Measurements from ENCODE around the gene LARGE1. TPM values are rescaled to one million over a fixed set of nuclear protein-coding genes. Genes with fewer than 3 reads are reported as not detected.

Gene LARGE1
- total and polyA plus RNA-seq, 8 donors, result 4.1 to 29.3 (median 13.7) TPM

- Histone ChIP-seq H3K4me3 (no peak overlapping the region), H3K4me1 (peaks cover 6 to 18% (median 14%) of the 10 kb centered on the region in 3 donors), H3K9me3 (no peaks in the 10 kb centered on the region), H3K27ac (no peak overlapping the region), H3K27me3 (no peaks in the 10 kb centered on the region), H3K36me3 (no peaks in the 10 kb centered on the region)
- no peak for TF ChIP-seq CTCF (IDR thresholded peaks at IDR 0.05)
- intact Hi-C loops (cut with DNase I), result no loop called here
- DNase-seq, result no peak
- FAIRE-seq, result no peak
- no peak for ATAC-seq
Measured at GRCh38 chr22:33786149-33786548, 134.1 kb downstream of the LARGE1 start.

GRCh38 chr22:33785283-33785968 lies 134.8 kb downstream of the LARGE1 start:
- no peaks in the 10 kb centered on the region for H3K36me3 ChIP-seq
- intact Hi-C loops (cut with DNase I), result no loop called here
- TF ChIP-seq CTCF (IDR thresholded peaks at IDR 0.05), result no peak
- FAIRE-seq (no peak), ATAC-seq (peak in 1 of 4 donors; percentile 57), DNase-seq (no peak)
- no peaks in the 10 kb centered on the region for H3K27me3 ChIP-seq
- peaks cover 9 to 24% (median 17%) of the 10 kb centered on the region in 3 donors for H3K4me1 ChIP-seq
- peak overlapping the region in 1 of 4 donors; percentile 38 for H3K27ac ChIP-seq
- no peak overlapping the region for H3K4me3 ChIP-seq
- 52 to 55% methylated on average over 5 of the region's 5 CpGs for WGBS, 2 donors
- H3K9me3 ChIP-seq, result no peaks in the 10 kb centered on the region

GRCh38 chr22:33781411-33781810 lies 138.9 kb downstream of the LARGE1 start:
- Histone ChIP-seq H3K4me1 (peaks cover 11 to 30% (median 17%) of the 10 kb centered on the region in 3 donors), H3K9me3 (no peaks in the 10 kb centered on the region), H3K4me3 (no peak overlapping the region), H3K27me3 (no peaks in the 10 kb centered on the region), H3K36me3 (no peaks in the 10 kb centered on the region), H3K27ac (peak overlapping the region in 1 of 4 donors; percentile 25)
- ATAC-seq (peak; percentile 41 to 52 (median 47)), FAIRE-seq (no peak), DNase-seq (peak in 1 of 6 donors; percentile 14)
- no peak for TF ChIP-seq CTCF (IDR thresholded peaks at IDR 0.05)
- intact Hi-C loops (cut with DNase I), result no loop called here
- 20 to 29% methylated on average over 5 of the region's 5 CpGs for WGBS, 2 donors

- intact Hi-C loops (cut with DNase I), result no loop called here
- no peak for FAIRE-seq
- Histone ChIP-seq H3K27me3 (no peaks in the 10 kb centered on the region), H3K36me3 (no peaks in the 10 kb centered on the region), H3K27ac (peak overlapping the region in 1 of 4 donors; percentile 25), H3K4me3 (no peak overlapping the region), H3K4me1 (peaks cover 11 to 24% (median 13%) of the 10 kb centered on the region in 3 donors), H3K9me3 (no peaks in the 10 kb centered on the region)
- TF ChIP-seq CTCF (IDR thresholded peaks at IDR 0.05), result no peak
- ATAC-seq, result peak; percentile 71 to 92 (median 86)
- 8 to 14% methylated on average over 5 of the region's 5 CpGs for WGBS, 2 donors
- peak in 3 of 6 donors; percentile 27 to 40 (median 37) for DNase-seq
Measured at GRCh38 chr22:33780531-33781136, 139.6 kb downstream of the LARGE1 start.

GRCh38 chr22:33779243-33779642 lies 141.0 kb downstream of the LARGE1 start:
- 69 to 80% methylated on average over 3 of the region's 3 CpGs for WGBS, 2 donors
- no peak for ATAC-seq

More at GRCh38 chr22:33779243-33779642, 141.0 kb downstream of the LARGE1 start:
- Histone ChIP-seq H3K27ac (no peak overlapping the region), H3K27me3 (no peaks in the 10 kb centered on the region), H3K36me3 (no peaks in the 10 kb centered on the region), H3K4me3 (no peak overlapping the region), H3K4me1 (peaks cover 11 to 20% (median 11%) of the 10 kb centered on the region in 3 donors), H3K9me3 (no peaks in the 10 kb centered on the region)
- intact Hi-C loops (cut with DNase I), result no loop called here
- TF ChIP-seq CTCF (IDR thresholded peaks at IDR 0.05), result no peak
- no peak for DNase-seq
- no peak for FAIRE-seq
